ENCODE data around the gene IRF7.
"Not testable (repeated sequence)": the region's sequence is repeated elsewhere in the genome, so short reads cannot be mapped to it uniquely, and the experiment has no call there.

Gene IRF7

GRCh38 chr11:615504-616319 is at the start of gene IRF7:
IRF7 (minus strand) TSS chr11:615950; CDS start chr11:615364, 586 bp downstream.
- peak; percentile 70 to 73 for DNase-seq (ENCODE audit: low read depth in 2 of 2)

- no peak for DNase-seq (ENCODE audit: low read depth in 2 of 2)
Measured at GRCh38 chr11:665062-665703, 49.4 kb upstream of the IRF7 start.

- peak in 1 of 2 donors; percentile 16 for DNase-seq (ENCODE audit: low read depth in 2 of 2)
Measured at GRCh38 chr11:662689-663274, 47.0 kb upstream of the IRF7 start.

GRCh38 chr11:660681-661444 is 45.1 kb upstream of the IRF7 start:
- DNase-seq (ENCODE audit: low read depth in 2 of 2), result no peak

- no peak for DNase-seq (ENCODE audit: low read depth in 2 of 2)
Measured at GRCh38 chr11:660281-660680, 44.5 kb upstream of the IRF7 start.

GRCh38 chr11:659532-660085 is 43.9 kb upstream of the IRF7 start:
- no peak for DNase-seq (ENCODE audit: low read depth in 2 of 2)

GRCh38 chr11:657691-658126 is 42.0 kb upstream of the IRF7 start:
- DNase-seq (ENCODE audit: low read depth in 2 of 2), result no peak

- no peak for DNase-seq (ENCODE audit: low read depth in 2 of 2)
Measured at GRCh38 chr11:656866-657265, 41.1 kb upstream of the IRF7 start.

- DNase-seq (ENCODE audit: low read depth in 2 of 2), result no peak
Measured at GRCh38 chr11:656426-656825, 40.7 kb upstream of the IRF7 start.

- DNase-seq (ENCODE audit: low read depth in 2 of 2), result no peak
Measured at GRCh38 chr11:655036-655726, 39.4 kb upstream of the IRF7 start.

GRCh38 chr11:654444-654843 is 38.7 kb upstream of the IRF7 start:
- not testable (repeated sequence) for DNase-seq (ENCODE audit: low read depth in 2 of 2)

- no peak for DNase-seq (ENCODE audit: low read depth in 2 of 2)
Measured at GRCh38 chr11:653837-654236, 38.1 kb upstream of the IRF7 start.

- DNase-seq (ENCODE audit: low read depth in 2 of 2), result not testable (repeated sequence)
Measured at GRCh38 chr11:653136-653535, 37.4 kb upstream of the IRF7 start.

GRCh38 chr11:650482-650881 is 34.7 kb upstream of the IRF7 start:
- no peak for DNase-seq (ENCODE audit: low read depth in 2 of 2)

- not testable (repeated sequence) for DNase-seq (ENCODE audit: low read depth in 2 of 2)
Measured at GRCh38 chr11:647672-648158, 32.0 kb upstream of the IRF7 start.

GRCh38 chr11:646214-646613 is 30.5 kb upstream of the IRF7 start:
- no peak for DNase-seq (ENCODE audit: low read depth in 2 of 2)

GRCh38 chr11:645536-645935 is 29.8 kb upstream of the IRF7 start:
- no peak for DNase-seq (ENCODE audit: low read depth in 2 of 2)

GRCh38 chr11:643849-644738 is 28.3 kb upstream of the IRF7 start:
- no peak for DNase-seq (ENCODE audit: low read depth in 2 of 2)

GRCh38 chr11:643366-643765 is 27.6 kb upstream of the IRF7 start:
- DNase-seq (ENCODE audit: low read depth in 2 of 2), result no peak

- DNase-seq (ENCODE audit: low read depth in 2 of 2), result no peak
Measured at GRCh38 chr11:641806-642370, 26.1 kb upstream of the IRF7 start.
